Measurements from ENCODE around the gene TRPM2. TPM values are rescaled to one million over a fixed set of nuclear protein-coding genes. Genes with fewer than 3 reads are reported as not detected.
A peak's percentile ranks its signal among the peaks of the same experiment; 100 is the strongest.

The TRPM2 gene
- total RNA-seq, 1 experiment from 2014 or later, result 0.26 TPM

DNA sequence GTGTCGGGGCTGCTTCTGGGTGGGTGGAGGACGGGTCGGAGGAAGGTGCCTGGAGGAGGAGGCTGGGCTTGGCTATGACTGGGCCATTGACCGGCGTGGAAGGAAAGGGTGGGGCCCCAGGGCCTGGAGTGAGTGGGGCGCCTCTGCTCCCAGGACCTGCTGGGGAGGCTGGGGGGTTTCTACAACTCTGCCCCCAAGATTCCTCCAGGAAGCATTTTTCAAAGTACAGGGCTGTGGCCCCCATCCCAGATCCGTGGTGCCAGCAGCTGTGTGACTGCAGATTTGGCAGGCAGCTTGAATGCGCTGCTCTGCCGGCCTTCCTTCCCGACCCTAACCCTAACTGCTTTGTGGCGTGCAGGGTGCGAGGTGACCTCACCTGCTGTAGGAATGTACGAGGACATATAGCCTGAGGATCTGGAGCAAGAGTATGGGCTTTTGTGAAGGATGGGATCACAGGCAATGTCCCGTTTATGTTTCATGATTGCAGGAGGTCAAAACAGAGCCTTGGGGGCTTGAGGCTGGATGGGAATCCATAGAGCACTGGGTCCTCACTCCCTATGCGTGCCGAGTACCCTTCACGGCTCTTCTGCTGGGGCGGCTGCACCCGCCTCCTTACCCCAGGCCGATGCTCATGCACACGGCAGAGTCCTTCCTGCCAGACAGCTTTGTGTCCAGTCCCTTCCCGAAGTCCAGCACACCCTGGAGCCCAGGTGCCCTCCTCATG lies 24.7 kb downstream of the TRPM2 start:
- in situ Hi-C loops (cut with HindIII; ENCODE audit: low pct_unique_long_range_greater_than_20kb, low sequenced_read_pairs) (no loop called here), intact Hi-C loops (cut with micrococcal nuclease; ENCODE audit: unreplicated experiment) (no loop called here)
- ChIA-PET POLR2A (no interaction called here), CTCF (no interaction called here)
- Histone ChIP-seq H3K9me3 (ENCODE audit: control insufficient read depth, insufficient read depth, low read depth, low read length) (no peaks in the 10 kb centered on the region), H3K36me3 (ENCODE audit: control insufficient read depth, insufficient read depth, low read length) (no peaks in the 10 kb centered on the region), H3K4me3 (ENCODE audit: low read depth in 2 of 2, low read length in 2 of 2) (no peak overlapping the region), H3K27me3 (ENCODE audit: control insufficient read depth, insufficient read depth, low read length) (no peaks in the 10 kb centered on the region), H3K27ac (ENCODE audit: low read length) (no peak overlapping the region), H3K4me1 (ENCODE audit: control insufficient read depth, insufficient read depth, low read length) (no peaks in the 10 kb centered on the region)
- no peak for TF ChIP-seq POLR2AphosphoS5 (IDR thresholded peaks at IDR 0.05; ENCODE audit: low read depth, low read length)
- TF ChIP-seq, protein P1, sequence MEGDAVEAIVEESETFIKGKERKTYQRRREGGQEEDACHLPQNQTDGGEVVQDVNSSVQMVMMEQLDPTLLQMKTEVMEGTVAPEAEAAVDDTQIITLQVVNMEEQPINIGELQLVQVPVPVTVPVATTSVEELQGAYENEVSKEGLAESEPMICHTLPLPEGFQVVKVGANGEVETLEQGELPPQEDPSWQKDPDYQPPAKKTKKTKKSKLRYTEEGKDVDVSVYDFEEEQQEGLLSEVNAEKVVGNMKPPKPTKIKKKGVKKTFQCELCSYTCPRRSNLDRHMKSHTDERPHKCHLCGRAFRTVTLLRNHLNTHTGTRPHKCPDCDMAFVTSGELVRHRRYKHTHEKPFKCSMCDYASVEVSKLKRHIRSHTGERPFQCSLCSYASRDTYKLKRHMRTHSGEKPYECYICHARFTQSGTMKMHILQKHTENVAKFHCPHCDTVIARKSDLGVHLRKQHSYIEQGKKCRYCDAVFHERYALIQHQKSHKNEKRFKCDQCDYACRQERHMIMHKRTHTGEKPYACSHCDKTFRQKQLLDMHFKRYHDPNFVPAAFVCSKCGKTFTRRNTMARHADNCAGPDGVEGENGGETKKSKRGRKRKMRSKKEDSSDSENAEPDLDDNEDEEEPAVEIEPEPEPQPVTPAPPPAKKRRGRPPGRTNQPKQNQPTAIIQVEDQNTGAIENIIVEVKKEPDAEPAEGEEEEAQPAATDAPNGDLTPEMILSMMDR (IDR thresholded peaks at IDR 0.05), result no peak
- TF ChIP-seq TCF7L2 (IDR thresholded peaks at IDR 0.05; ENCODE audit: low read depth, low read length), result no peak
- no peak for TF ChIP-seq SIN3A (IDR thresholded peaks at IDR 0.05; ENCODE audit: borderline replicate concordance, insufficient read depth, low read depth, low read length)
- TF ChIP-seq, protein P2, sequence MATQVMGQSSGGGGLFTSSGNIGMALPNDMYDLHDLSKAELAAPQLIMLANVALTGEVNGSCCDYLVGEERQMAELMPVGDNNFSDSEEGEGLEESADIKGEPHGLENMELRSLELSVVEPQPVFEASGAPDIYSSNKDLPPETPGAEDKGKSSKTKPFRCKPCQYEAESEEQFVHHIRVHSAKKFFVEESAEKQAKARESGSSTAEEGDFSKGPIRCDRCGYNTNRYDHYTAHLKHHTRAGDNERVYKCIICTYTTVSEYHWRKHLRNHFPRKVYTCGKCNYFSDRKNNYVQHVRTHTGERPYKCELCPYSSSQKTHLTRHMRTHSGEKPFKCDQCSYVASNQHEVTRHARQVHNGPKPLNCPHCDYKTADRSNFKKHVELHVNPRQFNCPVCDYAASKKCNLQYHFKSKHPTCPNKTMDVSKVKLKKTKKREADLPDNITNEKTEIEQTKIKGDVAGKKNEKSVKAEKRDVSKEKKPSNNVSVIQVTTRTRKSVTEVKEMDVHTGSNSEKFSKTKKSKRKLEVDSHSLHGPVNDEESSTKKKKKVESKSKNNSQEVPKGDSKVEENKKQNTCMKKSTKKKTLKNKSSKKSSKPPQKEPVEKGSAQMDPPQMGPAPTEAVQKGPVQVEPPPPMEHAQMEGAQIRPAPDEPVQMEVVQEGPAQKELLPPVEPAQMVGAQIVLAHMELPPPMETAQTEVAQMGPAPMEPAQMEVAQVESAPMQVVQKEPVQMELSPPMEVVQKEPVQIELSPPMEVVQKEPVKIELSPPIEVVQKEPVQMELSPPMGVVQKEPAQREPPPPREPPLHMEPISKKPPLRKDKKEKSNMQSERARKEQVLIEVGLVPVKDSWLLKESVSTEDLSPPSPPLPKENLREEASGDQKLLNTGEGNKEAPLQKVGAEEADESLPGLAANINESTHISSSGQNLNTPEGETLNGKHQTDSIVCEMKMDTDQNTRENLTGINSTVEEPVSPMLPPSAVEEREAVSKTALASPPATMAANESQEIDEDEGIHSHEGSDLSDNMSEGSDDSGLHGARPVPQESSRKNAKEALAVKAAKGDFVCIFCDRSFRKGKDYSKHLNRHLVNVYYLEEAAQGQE (IDR thresholded peaks at IDR 0.05; ENCODE audit: insufficient read depth in 1 of 2, low read depth in 2 of 2, low read length in 1 of 2), result no peak
- ATAC-seq, result peak; percentile 49; the same call in 1 of the 2 replicates
- BruUV-seq (replicated peaks), result no TSS peak
- no peak for DNase-seq (ENCODE audit: low read depth, low spot score)

DNA sequence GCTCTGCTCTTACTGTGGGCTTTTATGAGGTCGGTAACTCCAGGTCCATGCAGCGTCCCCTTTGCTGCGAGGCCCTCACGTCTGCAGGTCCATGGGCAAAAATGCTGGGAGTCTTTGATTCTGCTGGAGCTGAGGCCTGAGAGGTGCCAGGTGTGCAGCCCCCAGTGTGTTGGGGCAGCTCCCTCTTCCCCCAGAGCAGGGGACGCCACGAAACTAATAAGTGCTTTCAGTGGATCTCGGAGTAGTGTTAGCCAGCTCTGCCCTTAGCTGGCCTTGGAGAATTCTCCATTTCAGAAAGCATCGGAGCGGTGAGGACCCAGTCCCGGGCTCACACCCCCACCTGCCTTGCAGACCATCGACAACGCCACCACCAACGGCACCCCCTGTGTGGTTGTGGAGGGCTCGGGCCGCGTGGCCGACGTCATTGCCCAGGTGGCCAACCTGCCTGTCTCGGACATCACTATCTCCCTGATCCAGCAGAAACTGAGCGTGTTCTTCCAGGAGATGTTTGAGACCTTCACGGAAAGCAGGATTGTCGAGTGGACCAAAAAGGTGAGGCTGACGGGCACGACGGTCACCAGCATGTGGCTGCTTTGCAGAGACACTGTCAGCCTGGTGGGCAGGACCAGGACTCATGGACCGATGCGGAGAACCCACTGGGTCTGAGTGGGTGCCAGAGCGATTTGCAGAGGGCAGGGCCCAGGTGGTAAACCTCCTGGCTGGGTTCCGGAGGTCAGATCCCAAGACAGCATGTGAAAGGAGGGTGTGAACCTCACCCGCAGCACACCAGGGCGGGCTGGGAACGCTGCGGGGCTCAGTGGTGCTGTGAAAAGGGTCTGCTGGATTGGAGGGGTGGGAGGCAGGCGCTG lies 25.5 kb downstream of the TRPM2 start:
- in situ Hi-C loops (cut with HindIII; ENCODE audit: low pct_unique_long_range_greater_than_20kb, low sequenced_read_pairs), result no loop called here

More for the DNA sequence above, 25.5 kb downstream of the TRPM2 start:
- Histone ChIP-seq H3K4me3 (ENCODE audit: low read depth in 2 of 2, low read length in 2 of 2) (no peak overlapping the region), H3K9me3 (ENCODE audit: control insufficient read depth, insufficient read depth, low read depth, low read length) (no peaks in the 10 kb centered on the region), H3K27ac (ENCODE audit: low read length) (no peak overlapping the region), H3K36me3 (ENCODE audit: control insufficient read depth, insufficient read depth, low read length) (no peaks in the 10 kb centered on the region), H3K4me1 (ENCODE audit: control insufficient read depth, insufficient read depth, low read length) (no peaks in the 10 kb centered on the region), H3K27me3 (ENCODE audit: control insufficient read depth, insufficient read depth, low read length) (no peaks in the 10 kb centered on the region)
- TF ChIP-seq SIN3A (IDR thresholded peaks at IDR 0.05; ENCODE audit: borderline replicate concordance, insufficient read depth, low read depth, low read length) (no peak), TCF7L2 (IDR thresholded peaks at IDR 0.05; ENCODE audit: low read depth, low read length) (no peak), POLR2AphosphoS5 (IDR thresholded peaks at IDR 0.05; ENCODE audit: low read depth, low read length) (no peak)
- TF ChIP-seq, protein P2 (IDR thresholded peaks at IDR 0.05; ENCODE audit: insufficient read depth in 1 of 2, low read depth in 2 of 2, low read length in 1 of 2), result no peak
- TF ChIP-seq, protein P1 (IDR thresholded peaks at IDR 0.05), result no peak
- CTCF ChIA-PET, result no interaction called here
- DNase-seq (ENCODE audit: low read depth, low spot score), result no peak
- no peak for ATAC-seq
- BruUV-seq (replicated peaks), result no TSS peak
- intact Hi-C loops (cut with micrococcal nuclease; ENCODE audit: unreplicated experiment), result no loop called here
- POLR2A ChIA-PET, result no interaction called here
